AG04449 (cell line): Measurements from ENCODE around the gene RNPEP.

Experiments
- CTCF ChIA-PET: fragments of 350-600 bp; formaldehyde crosslinking; extraction: SDS; loops from one replicate; lab custom pipeline; 2021; ENCODE audit warnings: antibody characterized with exemption; lab: Yijun Ruan, JAX
- POLR2A ChIA-PET: fragments of 400-600, 350-600 bp; formaldehyde crosslinking; extraction: SDS; loops from one replicate; lab custom pipeline; 2020; ENCODE audit warnings: antibody characterized with exemption, inconsistent platforms; lab: Yijun Ruan, JAX
- DNase-seq: peaks from one replicate; pipeline ENCODE4 v3.0.0-alpha.2; 2010; ENCODE audit warnings: low read depth, low spot score
- H3K4me3 ChIP-seq: 2 replicates; pipeline ENCODE4 v1.5.1; 2011; ENCODE audit warnings: low read depth, mild to moderate bottlenecking, control low read depth, low read length
- CTCF ChIP-seq: IDR thresholded peaks from one replicate; pipeline ENCODE4 v1.5.1; 2011; ENCODE audit warnings: mild to moderate bottlenecking, moderate library complexity, low read length, control low read depth, inconsistent platforms; ENCODE audit not compliant: insufficient read depth; ENCODE audit errors: missing control alignments

The RNPEP gene, protein sequence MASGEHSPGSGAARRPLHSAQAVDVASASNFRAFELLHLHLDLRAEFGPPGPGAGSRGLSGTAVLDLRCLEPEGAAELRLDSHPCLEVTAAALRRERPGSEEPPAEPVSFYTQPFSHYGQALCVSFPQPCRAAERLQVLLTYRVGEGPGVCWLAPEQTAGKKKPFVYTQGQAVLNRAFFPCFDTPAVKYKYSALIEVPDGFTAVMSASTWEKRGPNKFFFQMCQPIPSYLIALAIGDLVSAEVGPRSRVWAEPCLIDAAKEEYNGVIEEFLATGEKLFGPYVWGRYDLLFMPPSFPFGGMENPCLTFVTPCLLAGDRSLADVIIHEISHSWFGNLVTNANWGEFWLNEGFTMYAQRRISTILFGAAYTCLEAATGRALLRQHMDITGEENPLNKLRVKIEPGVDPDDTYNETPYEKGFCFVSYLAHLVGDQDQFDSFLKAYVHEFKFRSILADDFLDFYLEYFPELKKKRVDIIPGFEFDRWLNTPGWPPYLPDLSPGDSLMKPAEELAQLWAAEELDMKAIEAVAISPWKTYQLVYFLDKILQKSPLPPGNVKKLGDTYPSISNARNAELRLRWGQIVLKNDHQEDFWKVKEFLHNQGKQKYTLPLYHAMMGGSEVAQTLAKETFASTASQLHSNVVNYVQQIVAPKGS

GRCh38 chr1:201982623-201983379, at the start of gene RNPEP:
RNPEP (plus strand) TSS chr1:201982648; CDS start chr1:201982667, 19 bp downstream.
- DNase-seq, result no peak
- ChIA-PET POLR2A (interaction anchor here (0.6 to 1.4 kb wide), 5 partner anchors 18 to 131 kb away, joined by 3 to 6 read pairs (median 4); partner anchors contain the start of gene TIMM17A), CTCF (interaction anchor here (0.8 to 10.9 kb wide), 15 partner anchors 8 to 153 kb away, joined by 3 to 89 read pairs (median 5); partner anchors contain the start of genes ELF3 and GPR37L1)
- no peak for TF ChIP-seq CTCF
- H3K4me3 ChIP-seq, result peak within 1 kb of the TSS; percentile 76

GRCh38 chr1:201933840-201934430, 48.5 kb upstream of the RNPEP start:
- ChIA-PET CTCF (interaction anchor here (0.6 to 1.0 kb wide), 2 partner anchors 9 to 17 kb away, joined by 3 to 4 read pairs; no protein-coding TSS in a partner anchor), POLR2A (interaction anchor here (1.2 to 1.4 kb wide), 2 partner anchors 12 to 30 kb away, joined by 3 to 4 read pairs; partner anchors contain the start of gene LMOD1)
- TF ChIP-seq CTCF, result no peak
- H3K4me3 ChIP-seq, result no peak overlapping the region
- no peak for DNase-seq

DNA sequence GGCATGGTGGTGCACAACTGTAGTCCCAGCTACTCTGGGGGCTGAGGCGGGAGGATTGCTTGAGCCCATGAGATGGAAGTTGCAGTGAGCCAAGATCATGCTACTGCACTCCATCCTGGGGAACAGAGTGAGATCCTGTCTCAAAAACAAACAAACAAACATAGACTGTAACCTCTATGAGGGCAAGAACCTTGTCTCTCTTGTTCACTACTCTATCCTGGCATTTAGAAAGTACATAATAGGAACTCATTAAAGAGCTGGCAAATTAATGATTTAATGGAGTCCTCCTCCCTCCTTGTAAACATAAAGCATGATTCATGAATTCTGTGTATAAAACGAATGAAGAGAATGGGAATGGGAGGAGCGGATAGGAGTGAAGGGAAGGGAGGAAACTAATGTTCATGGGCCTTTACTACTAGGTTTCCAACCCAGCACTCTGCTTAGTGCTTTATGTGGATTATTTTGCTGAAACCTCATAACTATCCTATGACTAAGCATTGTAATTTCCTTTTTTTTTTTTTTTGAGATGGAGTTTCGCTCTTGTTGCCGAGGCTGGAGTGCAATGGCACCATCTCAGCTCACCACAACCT, 44.7 kb upstream of the RNPEP start:
- no peak for DNase-seq
- ChIA-PET POLR2A (interaction anchor here (0.7 to 1.4 kb wide), 3 partner anchors 9 to 38 kb away, joined by 3 to 10 read pairs (median 4); partner anchors contain the start of genes LMOD1 and TIMM17A), CTCF (interaction anchor here (1.0 kb wide), 1 partner anchor 42 kb away, joined by 3 read pairs; no protein-coding TSS in a partner anchor)

DNA sequence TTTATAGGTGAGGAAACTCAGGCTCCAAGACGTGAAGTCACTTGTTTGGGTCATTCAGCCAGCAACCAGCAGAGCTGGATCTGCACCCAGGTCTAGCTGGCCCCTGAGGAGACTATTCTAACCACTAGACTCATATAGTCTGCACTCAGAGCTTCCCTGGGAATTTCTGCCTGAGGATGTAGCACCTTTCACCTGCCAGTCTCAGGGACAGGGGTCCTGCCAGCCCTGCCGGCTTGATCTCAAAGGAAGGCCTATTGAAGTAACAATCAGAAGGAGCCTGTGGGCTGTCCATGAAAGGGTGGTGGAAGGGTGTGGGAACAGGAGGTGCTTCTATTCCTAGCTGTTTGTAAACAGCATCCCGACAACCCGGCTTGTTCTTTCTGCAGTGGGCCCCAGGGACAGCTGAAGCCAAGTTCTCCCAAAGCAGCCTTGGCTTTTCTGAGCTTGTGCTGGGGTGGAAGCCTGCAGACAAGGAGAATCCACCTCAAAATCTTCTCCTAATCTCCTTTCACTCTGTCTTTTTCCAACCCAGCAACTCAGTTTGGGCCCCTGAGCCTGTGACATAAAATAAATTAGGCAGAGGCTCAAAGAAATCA, 43.9 kb upstream of the RNPEP start:
- TF ChIP-seq CTCF, result no peak
- ChIA-PET CTCF (interaction anchor here (1.0 to 1.7 kb wide), 2 partner anchors 43 kb away, joined by 3 to 7 read pairs; no protein-coding TSS in a partner anchor), POLR2A (interaction anchor here (0.9 to 1.4 kb wide), 3 partner anchors 8 to 43 kb away, joined by 3 to 10 read pairs (median 4); partner anchors contain the start of gene LMOD1)
- H3K4me3 ChIP-seq, result no peak overlapping the region
- no peak for DNase-seq

More for the DNA sequence above, 44.7 kb upstream of the RNPEP start:
- H3K4me3 ChIP-seq, result no peak overlapping the region
- TF ChIP-seq CTCF, result no peak

- ChIA-PET POLR2A (interaction anchor here (1.1 to 1.4 kb wide), 2 partner anchors 7 to 43 kb away, joined by 3 to 10 read pairs; partner anchors contain the start of gene LMOD1), CTCF (interaction anchor here (1.7 kb wide), 1 partner anchor 43 kb away, joined by 7 read pairs; no protein-coding TSS in a partner anchor)
- no peak for TF ChIP-seq CTCF
- H3K4me3 ChIP-seq, result no peak overlapping the region
- DNase-seq, result no peak
These were observed 43.3 kb upstream of the RNPEP start for GRCh38 chr1:201939148-201939547.
